Astrocyte (in vitro differentiated cells and primary cell): ENCODE measurements around the gene CNN1. TPM values are rescaled to one million over a fixed set of nuclear protein-coding genes. Genes with fewer than 3 reads are reported as not detected.
A peak's percentile ranks its signal among the peaks of the same experiment; 100 is the strongest.

Experiments used
- DNase-seq: peaks from one replicate; pipeline ENCODE4 v3.0.0-alpha.2; 2010; ENCODE audit warnings: low read depth
- FAIRE-seq: peaks from 2 replicates; lab custom pipeline; 2011; peaks lifted over from hg19 to GRCh38; lab: Jason Lieb, UNC
- H2AFZ ChIP-seq: 2 replicates; pipeline ENCODE4 v1.6.0; 2012; ENCODE audit warnings: low read depth, low read length, inconsistent platforms
- H3K27ac ChIP-seq: 2 replicates; pipeline ENCODE4 v1.5.1; 2011; ENCODE audit warnings: low read depth, low read length, inconsistent platforms
- H3K27me3 ChIP-seq: 2 replicates; pipeline ENCODE4 v1.6.0; 2011; ENCODE audit warnings: low read length, inconsistent platforms; ENCODE audit not compliant: insufficient read depth
- H3K36me3 ChIP-seq: 2 replicates; pipeline ENCODE4 v1.5.1; 2011; ENCODE audit warnings: low read length, inconsistent platforms; ENCODE audit not compliant: insufficient read depth
- H3K4me1 ChIP-seq: 2 replicates; pipeline ENCODE4 v1.5.1; 2011; ENCODE audit warnings: low read length, inconsistent platforms; ENCODE audit not compliant: insufficient read depth
- H3K4me2 ChIP-seq: 2 replicates; pipeline ENCODE4 v1.6.0; 2012; ENCODE audit warnings: low read length, inconsistent platforms
- H3K4me3 ChIP-seq: 2 replicates; pipeline ENCODE4 v1.5.1; 2011; ENCODE audit warnings: low read depth, mild to moderate bottlenecking, low read length, inconsistent platforms; ENCODE audit not compliant: insufficient read depth
- H3K79me2 ChIP-seq: 2 replicates; pipeline ENCODE4 v1.6.0; 2012; ENCODE audit warnings: mild to moderate bottlenecking, low read length, inconsistent platforms; ENCODE audit not compliant: insufficient read depth
- H3K9ac ChIP-seq: 2 replicates; pipeline ENCODE4 v1.6.0; 2012; ENCODE audit warnings: mild to moderate bottlenecking, low read length, inconsistent platforms
- H3K9me3 ChIP-seq: 2 replicates; pipeline ENCODE4 v1.5.1; 2012; ENCODE audit warnings: low read depth, mild to moderate bottlenecking, low read length, inconsistent platforms; ENCODE audit not compliant: insufficient read depth
- H4K20me1 ChIP-seq: 2 replicates; pipeline ENCODE4 v1.6.0; 2012; ENCODE audit warnings: low read length, inconsistent platforms; ENCODE audit not compliant: insufficient read depth
- H3K27ac Mint-ChIP-seq: one replicate; pipeline ENCODE4 v1.8.0; 2021; ENCODE audit warnings: mild to moderate bottlenecking, mixed read lengths; ENCODE audit not compliant: unreplicated experiment
- H3K27me3 Mint-ChIP-seq: one replicate; pipeline ENCODE4 v1.8.0; 2021; ENCODE audit warnings: low read depth, mixed read lengths; ENCODE audit not compliant: unreplicated experiment
- H3K36me3 Mint-ChIP-seq: one replicate; pipeline ENCODE4 v1.8.0; 2021; ENCODE audit warnings: low read depth, mixed read lengths; ENCODE audit not compliant: unreplicated experiment
- H3K4me1 Mint-ChIP-seq: one replicate; pipeline ENCODE4 v1.8.0; 2021; ENCODE audit warnings: low read depth, mixed read lengths; ENCODE audit not compliant: unreplicated experiment
- H3K4me3 Mint-ChIP-seq: one replicate; pipeline ENCODE4 v1.8.0; 2021; ENCODE audit warnings: mild to moderate bottlenecking, moderate library complexity, mixed read lengths; ENCODE audit not compliant: unreplicated experiment
- H3K9me3 Mint-ChIP-seq: one replicate; pipeline ENCODE4 v1.8.0; 2021; ENCODE audit warnings: mild to moderate bottlenecking, mixed read lengths; ENCODE audit not compliant: unreplicated experiment
- CTCF ChIP-seq: IDR thresholded peaks from 2 replicates; pipeline ENCODE4 v1.5.1; 2011; ENCODE audit warnings: low read depth, mild to moderate bottlenecking, inconsistent platforms, low read length, moderate library complexity; ENCODE audit not compliant: insufficient read depth
- EZH2 ChIP-seq: IDR thresholded peaks from 2 replicates; pipeline ENCODE4 v1.6.1; 2012; ENCODE audit warnings: mild to moderate bottlenecking, low read length, inconsistent platforms; ENCODE audit not compliant: insufficient read depth
- total RNA-seq: library from RNA; stranded (reverse); gene quantifications from 2 replicates; pipeline ENCODE4 v1.2.1, GENCODE V29; 2021

Gene CNN1
- total RNA-seq, 1 donor from 2014 or later = 236 TPM

DNA sequence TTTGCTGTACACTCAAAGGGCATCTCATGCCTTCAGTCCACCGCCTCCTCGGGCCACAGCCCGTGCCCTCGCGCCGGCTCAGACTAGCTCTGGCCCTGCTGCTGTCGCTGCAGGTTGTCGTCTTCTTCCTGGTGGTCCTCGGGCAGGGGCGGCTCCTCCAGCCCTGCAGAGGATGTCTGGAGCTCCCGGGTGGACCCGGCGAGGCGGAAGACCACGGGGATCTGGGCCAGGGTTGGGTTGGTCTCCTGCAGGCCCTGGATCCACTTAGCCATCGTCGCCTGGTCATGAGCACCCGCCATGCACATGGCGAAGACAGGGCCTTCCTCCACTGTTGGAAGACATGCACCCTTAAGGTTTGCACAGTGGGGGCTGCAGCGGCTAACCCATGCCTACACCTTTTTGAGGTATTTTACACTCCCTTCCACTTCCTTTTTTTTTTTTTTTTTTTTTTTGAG lies 32.5 kb upstream of the CNN1 start:
- DNase-seq (no peak), FAIRE-seq (no peak)
- H3K4me1 ChIP-seq = peaks cover 6% of the 10 kb centered on the region
- H3K9me3 Mint-ChIP-seq = no peaks in the 10 kb centered on the region
- H3K27me3 ChIP-seq = no peaks in the 10 kb centered on the region
- peaks cover 6% of the 10 kb centered on the region for H3K36me3 Mint-ChIP-seq
- H3K9ac ChIP-seq = peak overlapping the region; percentile 86
- no peaks in the 10 kb centered on the region for H3K36me3 ChIP-seq
- H2AFZ ChIP-seq = peak overlapping the region; percentile 81
- peak overlapping the region; percentile 82 for H3K4me3 Mint-ChIP-seq
- H3K27ac Mint-ChIP-seq = peak overlapping the region; percentile 87
- H3K27ac ChIP-seq = peak overlapping the region; percentile 12
- H3K4me2 ChIP-seq = peak overlapping the region; percentile 94
- TF ChIP-seq EZH2 = no peak
- no peak for TF ChIP-seq CTCF
- no peaks in the 10 kb centered on the region for H3K27me3 Mint-ChIP-seq
- H3K79me2 ChIP-seq = no peaks in the 10 kb centered on the region
- H3K4me1 Mint-ChIP-seq = no peaks in the 10 kb centered on the region
- peak overlapping the region; percentile 65 for H3K4me3 ChIP-seq
- H3K9me3 ChIP-seq = no peaks in the 10 kb centered on the region
- H4K20me1 ChIP-seq = no peaks in the 10 kb centered on the region

- no peak for DNase-seq
- H3K4me3 Mint-ChIP-seq = peak overlapping the region; percentile 82
- Histone ChIP-seq H3K79me2 (no peaks in the 10 kb centered on the region), H3K9me3 (no peaks in the 10 kb centered on the region), H3K27ac (no peak overlapping the region), H3K36me3 (no peaks in the 10 kb centered on the region), H2AFZ (no peak overlapping the region), H3K27me3 (no peaks in the 10 kb centered on the region), H4K20me1 (no peaks in the 10 kb centered on the region), H3K4me1 (peaks cover 6% of the 10 kb centered on the region), H3K9ac (no peak overlapping the region), H3K4me2 (no peak overlapping the region), H3K4me3 (no peak overlapping the region)
- no peak for FAIRE-seq
- peaks cover 2% of the 10 kb centered on the region for H3K36me3 Mint-ChIP-seq
- TF ChIP-seq CTCF (no peak), EZH2 (no peak)
- H3K9me3 Mint-ChIP-seq = no peaks in the 10 kb centered on the region
- H3K27me3 Mint-ChIP-seq = no peaks in the 10 kb centered on the region
- H3K27ac Mint-ChIP-seq = peak overlapping the region; percentile 84
- H3K4me1 Mint-ChIP-seq = no peaks in the 10 kb centered on the region
These were observed 31.7 kb upstream of the CNN1 start for GRCh38 chr19:11506967-11507366.

- Mint-ChIP-seq H3K27me3 (no peaks in the 10 kb centered on the region), H3K27ac (peak overlapping the region; percentile 84), H3K4me3 (no peak overlapping the region), H3K36me3 (peaks cover 5% of the 10 kb centered on the region), H3K9me3 (no peaks in the 10 kb centered on the region), H3K4me1 (no peaks in the 10 kb centered on the region)
- DNase-seq = no peak
- Histone ChIP-seq H3K27ac (no peak overlapping the region), H3K4me3 (no peak overlapping the region), H3K4me1 (peaks cover 6% of the 10 kb centered on the region), H3K9ac (no peak overlapping the region), H4K20me1 (no peaks in the 10 kb centered on the region), H3K9me3 (no peaks in the 10 kb centered on the region), H3K4me2 (no peak overlapping the region), H3K36me3 (no peaks in the 10 kb centered on the region), H3K79me2 (no peaks in the 10 kb centered on the region), H2AFZ (no peak overlapping the region), H3K27me3 (no peaks in the 10 kb centered on the region)
- TF ChIP-seq CTCF = no peak
- TF ChIP-seq EZH2 = no peak
- FAIRE-seq = no peak
These were observed 31.1 kb upstream of the CNN1 start for GRCh38 chr19:11507370-11508078.
